ENCODE measurements around the gene CAMK2N2. TPM values are rescaled to one million over a fixed set of nuclear protein-coding genes. Genes with fewer than 3 reads are reported as not detected.
A peak's percentile ranks its signal among the peaks of the same experiment; 100 is the strongest.

The CAMK2N2 gene
- total RNA-seq, 1 experiment from 2014 or later, result 0.66 TPM

DNA sequence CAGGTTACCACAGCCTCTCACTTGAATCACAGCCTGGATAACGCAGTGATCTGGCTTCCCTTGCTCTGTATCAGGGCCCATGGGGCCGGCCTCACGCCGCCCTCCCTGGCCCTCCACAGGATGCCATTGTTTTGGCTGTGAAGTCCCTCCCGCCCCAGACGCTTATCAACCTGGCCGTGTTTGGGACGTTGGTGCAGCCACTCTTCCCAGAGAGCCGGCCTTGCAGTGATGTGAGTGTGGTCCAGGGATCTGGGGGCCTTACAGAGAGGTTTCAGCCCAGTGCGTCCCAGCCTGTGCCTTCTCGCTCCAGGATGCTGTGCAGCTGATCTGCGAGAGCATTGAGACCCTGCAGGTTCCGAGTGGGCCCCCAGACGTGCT, 25.3 kb downstream of the CAMK2N2 start:
- no peak overlapping the region for H3K27ac Mint-ChIP-seq (ENCODE audit: unreplicated experiment)
- no peaks in the 10 kb centered on the region for H3K27me3 ChIP-seq (replicated peaks; ENCODE audit: control insufficient read depth, insufficient read depth, low read length)

GRCh38 chr3:184235381-184236032, 25.8 kb downstream of the CAMK2N2 start:
- CTCF ChIA-PET, result no interaction called here
- no peaks in the 10 kb centered on the region for H3K27me3 ChIP-seq (replicated peaks; ENCODE audit: control insufficient read depth, insufficient read depth, low read length)
- no peaks in the 10 kb centered on the region for H3K4me1 ChIP-seq
- no peak for DNase-seq
- H3K4me1 Mint-ChIP-seq (ENCODE audit: low read depth, unreplicated experiment), result peaks cover 7% of the 10 kb centered on the region
- TF ChIP-seq, protein P1, sequence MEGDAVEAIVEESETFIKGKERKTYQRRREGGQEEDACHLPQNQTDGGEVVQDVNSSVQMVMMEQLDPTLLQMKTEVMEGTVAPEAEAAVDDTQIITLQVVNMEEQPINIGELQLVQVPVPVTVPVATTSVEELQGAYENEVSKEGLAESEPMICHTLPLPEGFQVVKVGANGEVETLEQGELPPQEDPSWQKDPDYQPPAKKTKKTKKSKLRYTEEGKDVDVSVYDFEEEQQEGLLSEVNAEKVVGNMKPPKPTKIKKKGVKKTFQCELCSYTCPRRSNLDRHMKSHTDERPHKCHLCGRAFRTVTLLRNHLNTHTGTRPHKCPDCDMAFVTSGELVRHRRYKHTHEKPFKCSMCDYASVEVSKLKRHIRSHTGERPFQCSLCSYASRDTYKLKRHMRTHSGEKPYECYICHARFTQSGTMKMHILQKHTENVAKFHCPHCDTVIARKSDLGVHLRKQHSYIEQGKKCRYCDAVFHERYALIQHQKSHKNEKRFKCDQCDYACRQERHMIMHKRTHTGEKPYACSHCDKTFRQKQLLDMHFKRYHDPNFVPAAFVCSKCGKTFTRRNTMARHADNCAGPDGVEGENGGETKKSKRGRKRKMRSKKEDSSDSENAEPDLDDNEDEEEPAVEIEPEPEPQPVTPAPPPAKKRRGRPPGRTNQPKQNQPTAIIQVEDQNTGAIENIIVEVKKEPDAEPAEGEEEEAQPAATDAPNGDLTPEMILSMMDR (IDR thresholded peaks at IDR 0.05; ENCODE audit: insufficient read depth in 1 of 2, low read depth in 1 of 2, low read length in 1 of 2, severe bottlenecking in 1 of 2, unreplicated experiment in 1 of 2), result no peak
- H3K36me3 Mint-ChIP-seq (ENCODE audit: insufficient read depth, unreplicated experiment), result peaks cover 10% of the 10 kb centered on the region
- no peaks in the 10 kb centered on the region for H3K36me3 ChIP-seq (ENCODE audit: control insufficient read depth, insufficient read depth, low read length)
- no peak overlapping the region for H3K4me3 ChIP-seq (ENCODE audit: low read depth, low read length)
- BruUV-seq (replicated peaks), result no TSS peak
- intact Hi-C loops (cut with micrococcal nuclease; ENCODE audit: unreplicated experiment), result no loop called here
- peaks cover 15% of the 10 kb centered on the region for H3K27me3 Mint-ChIP-seq (ENCODE audit: insufficient read depth, unreplicated experiment)
- POLR2A ChIA-PET, result interaction anchor here (0.7 kb wide), 1 partner anchor 49 kb away, joined by 6 read pairs; no protein-coding TSS in a partner anchor
- H3K9me3 Mint-ChIP-seq (ENCODE audit: unreplicated experiment), result no peaks in the 10 kb centered on the region
- H3K27ac Mint-ChIP-seq (ENCODE audit: unreplicated experiment), result no peak overlapping the region
- H3K4me3 Mint-ChIP-seq (ENCODE audit: unreplicated experiment), result no peak overlapping the region
- no peaks in the 10 kb centered on the region for H3K9me3 ChIP-seq

More for the DNA sequence above, 25.3 kb downstream of the CAMK2N2 start:
- POLR2A ChIA-PET, result no interaction called here
- peak in 1 of 2 experiments; percentile 17 for DNase-seq
- TF ChIP-seq, protein P1 (IDR thresholded peaks at IDR 0.05; ENCODE audit: insufficient read depth in 1 of 2, low read depth in 1 of 2, low read length in 1 of 2, severe bottlenecking in 1 of 2, unreplicated experiment in 1 of 2), result no peak
- CTCF ChIA-PET, result interaction anchor here (0.6 kb wide), 1 partner anchor 79 kb away, joined by 3 read pairs; no protein-coding TSS in a partner anchor
- Mint-ChIP-seq H3K4me1 (ENCODE audit: low read depth, unreplicated experiment) (peaks cover 5% of the 10 kb centered on the region), H3K4me3 (ENCODE audit: unreplicated experiment) (no peak overlapping the region), H3K36me3 (ENCODE audit: insufficient read depth, unreplicated experiment) (peaks cover 13% of the 10 kb centered on the region), H3K9me3 (ENCODE audit: unreplicated experiment) (no peaks in the 10 kb centered on the region), H3K27me3 (ENCODE audit: insufficient read depth, unreplicated experiment) (peaks cover 15% of the 10 kb centered on the region)
- no TSS peak for BruUV-seq (replicated peaks)
- Histone ChIP-seq H3K9me3 (no peaks in the 10 kb centered on the region), H3K4me1 (no peaks in the 10 kb centered on the region), H3K4me3 (ENCODE audit: low read depth, low read length) (no peak overlapping the region), H3K36me3 (ENCODE audit: control insufficient read depth, insufficient read depth, low read length) (no peaks in the 10 kb centered on the region)
- intact Hi-C loops (cut with micrococcal nuclease; ENCODE audit: unreplicated experiment), result no loop called here

GRCh38 chr3:184234671-184235380, 26.5 kb downstream of the CAMK2N2 start:
- peaks cover 7% of the 10 kb centered on the region for H3K4me1 Mint-ChIP-seq (ENCODE audit: low read depth, unreplicated experiment)
- DNase-seq, result no peak
- no peak overlapping the region for H3K27ac Mint-ChIP-seq (ENCODE audit: unreplicated experiment)
- no peaks in the 10 kb centered on the region for H3K27me3 ChIP-seq (replicated peaks; ENCODE audit: control insufficient read depth, insufficient read depth, low read length)
- peaks cover 6% of the 10 kb centered on the region for H3K36me3 Mint-ChIP-seq (ENCODE audit: insufficient read depth, unreplicated experiment)
- peaks cover 2% of the 10 kb centered on the region for H3K4me1 ChIP-seq
- peaks cover 15% of the 10 kb centered on the region for H3K27me3 Mint-ChIP-seq (ENCODE audit: insufficient read depth, unreplicated experiment)
- intact Hi-C loops (cut with micrococcal nuclease; ENCODE audit: unreplicated experiment), result no loop called here
- POLR2A ChIA-PET, result interaction anchor here (0.7 kb wide), 1 partner anchor 48 kb away, joined by 6 read pairs; no protein-coding TSS in a partner anchor
- no peak overlapping the region for H3K4me3 ChIP-seq (ENCODE audit: low read depth, low read length)
- H3K36me3 ChIP-seq (ENCODE audit: control insufficient read depth, insufficient read depth, low read length), result no peaks in the 10 kb centered on the region
- no TSS peak for BruUV-seq (replicated peaks)
- no peaks in the 10 kb centered on the region for H3K9me3 ChIP-seq
- CTCF ChIA-PET, result no interaction called here
- H3K9me3 Mint-ChIP-seq (ENCODE audit: unreplicated experiment), result no peaks in the 10 kb centered on the region
- no peak overlapping the region for H3K4me3 Mint-ChIP-seq (ENCODE audit: unreplicated experiment)
- TF ChIP-seq, protein P1 (IDR thresholded peaks at IDR 0.05; ENCODE audit: insufficient read depth in 1 of 2, low read depth in 1 of 2, low read length in 1 of 2, severe bottlenecking in 1 of 2, unreplicated experiment in 1 of 2), result no peak

Measured in Caco-2 (cell line).